SJSA1 (cell line): Measurements from ENCODE around the gene HHIPL1. TPM values are rescaled to one million over a fixed set of nuclear protein-coding genes. Genes with fewer than 3 reads are reported as not detected.
A peak's percentile ranks its signal among the peaks of the same experiment; 100 is the strongest.

Source experiments
- DNase-seq, 2 experiments: peaks; one replicate each; pipeline ENCODE4 v3.0.0-alpha.2; 2015 to 2020; ENCODE audit warnings: low spot score in 2 of 2, low read depth in 1 of 2
- H3K27ac ChIP-seq: fragments of 250-450 bp; sonication (Bioruptor Pico); 2 replicates; pipeline ENCODE4 v1.5.1; 2020; ENCODE audit warnings: mild to moderate bottlenecking, moderate library complexity
- H3K27me3 ChIP-seq: fragments of 250-450 bp; sonication (Bioruptor Pico); replicated peaks from 2 replicates; pipeline ENCODE4 v1.5.1; 2020; ENCODE audit warnings: mild to moderate bottlenecking, moderate library complexity
- H3K36me3 ChIP-seq: fragments of 250-450 bp; sonication (Bioruptor Pico); 2 replicates; pipeline ENCODE4 v1.5.1; 2020; ENCODE audit warnings: mild to moderate bottlenecking
- H3K4me1 ChIP-seq: fragments of 250-450 bp; sonication (Bioruptor Pico); replicated peaks from 2 replicates; pipeline ENCODE4 v1.6.1; 2021; ENCODE audit warnings: mild to moderate bottlenecking
- H3K4me3 ChIP-seq: fragments of 250-450 bp; sonication (Bioruptor Pico); 2 replicates; pipeline ENCODE4 v1.5.1; 2020; ENCODE audit warnings: mild to moderate bottlenecking
- H3K9me3 ChIP-seq: fragments of 250-450 bp; sonication (Bioruptor Pico); replicated peaks from 2 replicates; pipeline ENCODE4 v1.5.1; 2020; ENCODE audit warnings: mild to moderate bottlenecking
- total RNA-seq: library from RNA; depleted of rRNA; stranded (reverse); fragments of >200 nt; shearing (Covaris generic); gene quantifications from 2 replicates; pipeline ENCODE4 v1.2.3, GENCODE V29; 2014; rRNA removed

HHIPL1 gene
- total RNA-seq, 1 experiment from 2014 or later = 0.42 TPM

DNA sequence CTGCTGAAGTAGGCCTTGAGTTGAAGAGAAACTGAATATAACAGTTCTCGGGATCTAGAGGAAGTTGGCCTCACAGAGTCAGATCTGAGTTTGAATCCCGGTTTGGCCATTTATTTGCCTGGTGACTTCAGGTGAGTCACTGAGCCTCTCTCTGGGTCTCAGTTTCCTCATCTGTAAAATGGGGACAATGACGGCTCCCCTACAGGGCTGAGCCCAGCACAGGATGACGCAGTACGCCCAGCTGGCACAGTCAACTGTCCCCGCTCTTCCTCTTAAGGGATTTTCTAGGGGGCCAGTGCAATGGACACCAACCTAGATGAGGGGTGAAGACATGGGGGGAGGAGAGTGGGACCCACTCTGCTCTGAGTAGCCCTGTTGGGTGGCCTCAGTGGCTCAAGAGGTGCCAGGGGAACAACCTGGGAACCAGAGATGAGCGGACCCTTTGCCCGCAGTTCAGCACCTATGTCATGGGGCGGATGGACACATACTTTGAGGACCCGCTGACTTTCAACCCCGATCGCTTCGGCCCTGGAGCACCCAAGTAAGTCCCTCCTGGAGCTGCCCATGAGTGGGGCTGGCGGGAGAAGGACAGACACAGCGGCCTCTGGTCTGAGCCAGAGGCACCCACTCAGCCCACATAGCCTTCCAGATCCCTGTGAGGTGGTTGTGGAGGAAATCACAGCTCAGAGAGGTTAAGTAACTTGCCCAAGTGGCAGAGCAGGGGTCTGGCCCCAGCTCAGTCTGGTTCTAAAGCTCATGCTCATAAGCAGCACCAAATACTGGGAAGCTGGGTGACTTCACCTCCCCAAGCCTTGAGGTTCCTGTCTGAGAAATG, 80.2 kb downstream of the HHIPL1 start:
- peaks cover 6% of the 10 kb centered on the region for H3K4me1 ChIP-seq

DNA sequence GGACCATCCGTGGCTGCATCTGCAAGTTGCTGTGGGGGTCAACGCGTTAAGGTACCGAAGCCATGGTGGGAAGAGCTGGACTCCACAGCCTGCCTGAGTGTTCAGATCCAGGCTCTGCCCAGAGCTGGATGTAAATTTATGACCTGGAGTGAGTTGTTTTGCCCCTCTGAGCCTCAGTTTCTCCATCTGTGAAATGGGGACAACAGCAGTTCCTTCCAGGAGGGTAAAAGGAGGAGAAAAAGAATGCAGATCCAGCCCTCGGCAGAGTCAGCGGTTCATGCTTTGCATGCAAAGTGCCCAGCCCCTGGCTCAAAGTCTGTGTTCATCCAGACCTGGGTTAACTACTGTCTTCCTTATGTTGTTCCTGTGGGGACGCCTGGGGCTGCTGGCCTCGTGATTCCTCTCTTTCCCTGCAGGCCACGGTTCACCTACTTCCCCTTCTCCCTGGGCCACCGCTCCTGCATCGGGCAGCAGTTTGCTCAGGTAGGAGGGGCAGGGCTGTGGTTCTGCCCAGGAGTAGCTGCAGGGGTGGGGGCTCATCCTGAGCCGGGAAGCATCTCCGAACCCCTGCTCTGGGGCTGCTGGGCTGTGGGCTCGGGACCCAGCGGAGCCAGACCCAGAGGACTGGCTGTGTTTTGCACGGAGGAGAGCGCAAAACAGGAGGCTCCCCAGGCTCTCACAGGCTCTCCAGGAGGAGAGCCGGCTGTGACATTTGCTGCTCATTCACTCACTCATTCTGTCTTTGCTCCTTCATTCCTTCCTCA, 81.0 kb downstream of the HHIPL1 start:
- Histone ChIP-seq H3K4me3 (no peak overlapping the region), H3K27ac (no peak overlapping the region), H3K4me1 (peaks cover 14% of the 10 kb centered on the region), H3K36me3 (0 out of 2 replicates have a peak, but pooled peaks cover 4% of the 10 kb centered on the region), H3K27me3 (no peaks in the 10 kb centered on the region), H3K9me3 (no peaks in the 10 kb centered on the region)
- no peak for DNase-seq

More for the DNA sequence above, 80.2 kb downstream of the HHIPL1 start:
- H3K27me3 ChIP-seq = no peaks in the 10 kb centered on the region
- no peak overlapping the region for H3K27ac ChIP-seq
- no peak for DNase-seq
- 0 out of 2 replicates have a peak, but pooled peaks cover 3% of the 10 kb centered on the region for H3K36me3 ChIP-seq
- H3K9me3 ChIP-seq = no peaks in the 10 kb centered on the region
- H3K4me3 ChIP-seq = no peak overlapping the region

DNA sequence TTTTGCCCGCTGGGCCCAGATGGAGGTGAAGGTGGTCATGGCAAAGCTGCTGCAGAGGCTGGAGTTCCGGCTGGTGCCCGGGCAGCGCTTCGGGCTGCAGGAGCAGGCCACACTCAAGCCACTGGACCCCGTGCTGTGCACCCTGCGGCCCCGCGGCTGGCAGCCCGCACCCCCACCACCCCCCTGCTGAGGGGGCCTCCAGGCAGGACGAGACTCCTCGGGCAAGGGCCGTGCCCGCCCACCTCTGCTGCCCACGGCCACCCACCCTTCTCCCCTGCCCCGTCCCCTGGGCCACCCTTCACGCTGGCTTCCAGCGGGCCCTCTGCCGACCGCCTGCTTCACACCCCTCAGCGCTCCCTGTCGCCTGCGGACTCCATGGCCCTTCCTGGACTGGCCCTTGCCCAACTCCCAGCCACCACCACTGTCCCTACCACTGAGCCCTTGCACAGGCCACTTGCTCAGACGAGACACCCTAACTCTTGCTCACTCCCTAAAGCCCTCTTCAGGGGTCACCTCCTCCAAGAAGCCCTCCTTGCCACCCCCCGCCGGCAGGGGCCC, 81.7 kb downstream of the HHIPL1 start:
- Histone ChIP-seq H3K36me3 (0 out of 2 replicates have a peak, but pooled peaks cover 4% of the 10 kb centered on the region), H3K27ac (no peak overlapping the region), H3K4me1 (peaks cover 20% of the 10 kb centered on the region), H3K4me3 (no peak overlapping the region), H3K27me3 (no peaks in the 10 kb centered on the region), H3K9me3 (no peaks in the 10 kb centered on the region)
- peak in 1 of 2 experiments; percentile 38 for DNase-seq

DNA sequence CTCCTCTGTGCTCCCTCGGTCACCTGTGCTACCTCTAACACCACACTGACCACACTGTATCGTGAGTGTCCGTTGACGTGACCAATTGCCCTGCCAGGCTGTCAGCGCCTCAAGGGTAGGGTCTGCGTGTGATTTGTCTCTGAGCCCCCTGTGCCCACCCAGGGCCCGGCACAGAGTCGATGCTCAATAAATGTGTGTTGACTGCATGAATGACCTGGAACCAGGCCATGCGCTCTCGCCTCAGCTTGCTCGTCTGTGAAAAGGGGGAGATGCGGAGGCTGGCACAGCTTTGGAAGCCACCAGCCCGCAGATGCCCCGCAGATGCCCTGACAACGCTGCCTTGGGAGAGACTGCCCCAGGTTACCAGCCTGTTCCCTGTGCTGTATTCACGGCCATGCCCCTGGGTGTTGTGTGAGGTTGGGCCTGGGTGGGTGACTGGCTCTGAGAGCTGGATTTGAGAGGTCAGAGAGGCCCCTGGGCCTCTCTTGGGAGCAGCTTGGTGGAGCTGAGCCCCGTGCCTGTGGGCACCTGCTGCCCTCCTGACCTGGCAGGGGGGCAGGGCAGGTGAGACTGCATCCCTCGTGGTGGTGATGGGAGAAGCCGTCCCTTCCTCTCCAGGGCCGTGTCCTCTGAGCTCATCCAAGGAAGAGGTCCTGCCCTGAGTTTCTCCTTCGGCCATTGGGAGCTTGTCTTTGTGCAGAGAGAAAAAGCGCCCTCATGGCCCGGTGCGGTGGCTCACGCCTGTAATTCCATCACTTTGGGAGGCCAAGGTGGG, 82.4 kb downstream of the HHIPL1 start:
- Histone ChIP-seq H3K36me3 (0 out of 2 replicates have a peak, but pooled peaks cover 4% of the 10 kb centered on the region), H3K27ac (no peak overlapping the region), H3K27me3 (no peaks in the 10 kb centered on the region), H3K4me3 (no peak overlapping the region), H3K4me1 (peaks cover 27% of the 10 kb centered on the region), H3K9me3 (no peaks in the 10 kb centered on the region)
- DNase-seq = peak in 1 of 2 experiments; percentile 33

DNA sequence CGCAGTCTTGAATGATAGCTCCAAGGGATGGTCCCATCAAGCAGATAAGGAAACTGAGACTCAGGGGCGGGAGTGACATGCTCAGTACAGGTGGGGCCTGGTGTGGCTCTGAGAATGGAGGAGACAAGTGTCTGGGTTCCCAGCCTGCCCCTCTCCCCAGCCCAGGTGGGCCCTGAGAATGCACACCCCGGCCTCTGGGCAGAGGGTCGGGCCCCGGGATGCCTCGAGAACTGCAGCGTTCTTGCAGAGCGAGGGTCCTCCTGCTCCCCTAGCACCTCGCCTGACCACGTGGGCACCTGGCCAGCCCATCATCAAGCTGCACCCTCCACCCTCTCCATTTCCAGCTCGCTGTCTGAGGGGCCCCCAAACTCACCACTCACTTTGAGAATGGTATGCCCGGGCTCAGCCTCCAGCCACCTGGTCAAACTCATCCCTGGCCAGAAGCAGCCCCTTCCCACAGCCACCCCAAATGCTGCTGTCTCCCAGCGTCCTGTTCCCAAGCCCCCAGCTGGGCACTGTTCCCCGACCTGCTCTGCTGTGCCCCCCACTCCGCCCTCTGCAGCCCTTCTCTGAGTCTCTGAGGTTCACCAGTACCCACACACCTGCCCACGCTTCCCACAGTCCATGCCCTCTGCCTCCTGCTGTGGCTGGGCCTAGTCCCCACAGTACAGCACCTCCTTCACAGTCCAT, 83.4 kb downstream of the HHIPL1 start:
- Histone ChIP-seq H3K9me3 (no peaks in the 10 kb centered on the region), H3K27me3 (no peaks in the 10 kb centered on the region), H3K27ac (no peak overlapping the region), H3K4me3 (no peak overlapping the region), H3K36me3 (0 out of 2 replicates have a peak, but pooled peaks cover 4% of the 10 kb centered on the region), H3K4me1 (peaks cover 38% of the 10 kb centered on the region)
- peak in 1 of 2 experiments; percentile 27 for DNase-seq

DNA sequence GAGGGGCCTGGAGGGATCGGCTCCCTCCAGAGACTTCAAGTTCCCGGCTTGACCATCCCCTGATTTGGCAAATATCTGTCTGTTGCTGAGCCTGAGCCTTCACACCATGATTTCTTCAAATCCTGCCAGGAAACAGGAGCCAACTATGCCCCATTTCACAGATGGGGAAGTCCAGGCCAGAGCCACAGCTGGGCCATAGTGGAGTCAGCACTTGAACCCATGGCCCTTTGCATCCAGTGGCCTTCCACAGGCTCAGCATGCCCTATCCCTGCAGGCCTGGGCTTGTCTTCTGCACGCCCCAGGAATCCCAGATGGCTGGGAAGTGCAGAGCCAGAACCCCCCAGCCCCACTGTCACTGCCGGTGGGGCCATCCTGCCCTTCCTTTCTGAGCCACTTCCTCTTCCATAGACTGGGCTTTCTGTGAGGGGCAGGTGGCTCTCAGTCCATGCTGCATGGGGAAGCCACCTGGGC, 84.1 kb downstream of the HHIPL1 start:
- H3K27me3 ChIP-seq = no peaks in the 10 kb centered on the region
- DNase-seq = peak in 1 of 2 experiments; percentile 27
- H3K36me3 ChIP-seq = 0 out of 2 replicates have a peak, but pooled peaks cover 4% of the 10 kb centered on the region
- H3K4me3 ChIP-seq = no peak overlapping the region
- no peaks in the 10 kb centered on the region for H3K9me3 ChIP-seq
- no peak overlapping the region for H3K27ac ChIP-seq
- H3K4me1 ChIP-seq = peaks cover 44% of the 10 kb centered on the region

Other genes with a start within 250 kb of the HHIPL1 start
- 71.0 and 84.2 TPM in 2 replicates for gene SETD3, start 164.3 kb upstream of the HHIPL1 start, total RNA-seq
- 9.0 and 12.1 TPM in 2 replicates for gene CCNK, start 163.7 kb upstream of the HHIPL1 start, total RNA-seq
- gene CCDC85C, start 40.9 kb upstream of the HHIPL1 start, total RNA-seq = 14.5 and 25.8 TPM in 2 replicates
- 0.21 and 0.22 TPM in 2 replicates for gene CYP46A1, start 39.2 kb downstream of the HHIPL1 start, total RNA-seq
- gene EML1, start 148.3 kb downstream of the HHIPL1 start, total RNA-seq = 86.7 and 94.7 TPM in 2 replicates